Activated CD4-positive, alpha-beta memory T cell treated with anti-CD3 and anti-CD28 coated beads for 36 hours (primary cell): ENCODE results near the gene HLA-DPA1. TPM values are rescaled to one million over a fixed set of nuclear protein-coding genes. Genes with fewer than 3 reads are reported as not detected.
"Not testable (repeated sequence)": the region's sequence is repeated elsewhere in the genome, so short reads cannot be mapped to it uniquely, and the experiment has no call there.

Experiments
- CTCF ChIA-PET: fragments of 350-600 bp; sonication (Branson Sonifier 250); formaldehyde crosslinking; loops from one replicate; lab custom pipeline; 2021; ENCODE audit warnings: antibody characterized with exemption, inconsistent platforms; lab: Charles Lee
- POLR2A ChIA-PET: fragments of 350-600 bp; sonication (Branson Sonifier 250); formaldehyde crosslinking; loops from one replicate; lab custom pipeline; 2021; ENCODE audit warnings: antibody characterized with exemption; lab: Charles Lee
- DNase-seq: peaks from one replicate; pipeline ENCODE4 v3.0.0-alpha.2; 2020
- H3K27ac Mint-ChIP-seq: one replicate; pipeline ENCODE4 v1.8.0; 2021; ENCODE audit warnings: mixed read lengths
- H3K27me3 Mint-ChIP-seq: one replicate; pipeline ENCODE4 v1.8.0; 2021; ENCODE audit warnings: mixed read lengths
- H3K36me3 Mint-ChIP-seq: one replicate; pipeline ENCODE4 v1.8.0; 2021; ENCODE audit warnings: mixed read lengths
- H3K4me1 Mint-ChIP-seq: one replicate; pipeline ENCODE4 v1.8.0; 2021; ENCODE audit warnings: low read depth, mixed read lengths
- H3K4me3 Mint-ChIP-seq: one replicate; pipeline ENCODE4 v1.8.0; 2021; ENCODE audit warnings: mild to moderate bottlenecking, mixed read lengths
- H3K9me3 Mint-ChIP-seq: one replicate; pipeline ENCODE4 v1.8.0; 2021; ENCODE audit warnings: mixed read lengths
- intact Hi-C: fragments of 100-400 bp; cut with micrococcal nuclease; formaldehyde crosslinking; loops from one replicate; pipeline ENCODE4 v1.15.1; 2023
- total RNA-seq, 2 experiments: library from RNA; stranded (reverse); gene quantifications; one replicate each; pipeline ENCODE4 v1.2.3, GENCODE V29; 2021

Gene HLA-DPA1
- total RNA-seq, 2 experiments from 2014 or later, result 19.3 to 20.9 TPM

DNA sequence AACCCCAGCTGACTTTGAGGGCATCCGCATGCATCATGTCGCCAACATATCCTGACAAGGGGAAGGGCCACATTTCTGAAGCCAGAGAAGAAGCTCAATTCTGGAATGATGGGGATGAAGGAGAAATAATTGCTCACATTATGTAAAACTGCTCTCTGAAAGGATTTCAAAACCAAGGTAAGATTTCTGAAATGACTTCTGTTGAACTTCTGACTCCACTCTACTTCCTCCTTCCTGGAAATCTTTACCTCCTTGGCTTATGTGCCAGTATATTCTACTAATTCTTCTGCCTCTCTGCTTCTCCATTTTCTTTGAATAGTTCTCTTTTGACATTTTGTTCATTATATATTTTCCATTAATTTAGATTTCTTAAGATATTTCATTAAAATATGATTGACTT, 34.2 kb upstream of the HLA-DPA1 start:
- intact Hi-C loops, result no loop called here
- H3K4me3 Mint-ChIP-seq, result no peak overlapping the region
- peaks cover 35% of the 10 kb centered on the region for H3K27me3 Mint-ChIP-seq

DNA sequence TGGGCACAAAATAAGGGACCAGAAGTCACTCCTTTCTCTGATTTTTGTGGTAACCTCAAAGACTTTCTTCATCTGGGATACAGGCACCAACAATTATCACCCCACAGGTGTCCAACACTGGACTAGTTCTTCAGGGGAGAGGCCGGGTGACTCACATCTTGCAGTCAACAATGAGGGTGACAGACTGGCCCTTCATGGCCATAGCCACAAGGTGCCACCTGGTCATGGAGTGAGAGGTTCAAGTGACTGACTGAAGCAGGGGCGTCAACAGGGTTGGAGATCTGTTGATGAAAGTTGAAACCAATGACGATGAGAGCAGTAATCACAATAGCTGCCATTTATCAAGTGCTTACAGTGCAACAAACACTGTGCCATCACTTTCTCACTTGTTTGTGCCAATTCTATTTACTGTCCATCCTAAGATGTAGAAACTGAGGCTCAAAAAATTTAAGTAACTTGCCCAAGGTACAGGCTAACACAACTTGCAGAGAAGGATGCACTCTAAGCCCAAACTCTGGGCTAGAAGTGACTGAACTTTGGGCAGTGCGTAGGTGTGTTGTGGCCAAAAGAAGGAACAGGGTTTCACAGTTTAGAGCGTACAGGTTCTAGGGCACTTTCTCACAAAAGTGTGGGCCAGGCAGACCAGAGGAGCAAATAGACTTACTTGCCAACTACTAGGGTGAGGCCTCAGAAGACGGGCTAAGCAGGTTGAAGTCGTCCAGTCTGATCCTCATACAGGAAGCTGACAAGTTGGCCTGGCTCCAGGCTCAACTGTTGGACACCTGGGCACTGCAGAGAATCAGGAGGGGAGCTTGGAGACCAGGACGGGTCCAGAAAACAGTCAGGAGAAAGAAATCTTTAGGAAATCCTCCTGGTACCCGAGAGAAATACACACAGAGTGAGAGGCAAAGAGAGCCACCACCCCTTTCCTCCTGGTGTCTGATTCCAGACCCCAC, 32.7 kb upstream of the HLA-DPA1 start:
- Mint-ChIP-seq H3K4me1 (no peaks in the 10 kb centered on the region), H3K9me3 (peaks cover 11% of the 10 kb centered on the region), H3K27ac (no peak overlapping the region), H3K4me3 (no peak overlapping the region), H3K27me3 (peaks cover 36% of the 10 kb centered on the region), H3K36me3 (peaks cover 2% of the 10 kb centered on the region)
- intact Hi-C loops, result no loop called here
- no peak for DNase-seq
- ChIA-PET POLR2A (no interaction called here), CTCF (no interaction called here)

More for the DNA sequence above, 34.2 kb upstream of the HLA-DPA1 start:
- Mint-ChIP-seq H3K27ac (no peak overlapping the region), H3K36me3 (no peaks in the 10 kb centered on the region), H3K4me1 (no peaks in the 10 kb centered on the region), H3K9me3 (no peaks in the 10 kb centered on the region)
- ChIA-PET POLR2A (no interaction called here), CTCF (interaction anchor here (0.6 kb wide), 1 partner anchor 247 kb away, joined by 4 read pairs; no protein-coding TSS in a partner anchor)
- DNase-seq, result no peak

DNA sequence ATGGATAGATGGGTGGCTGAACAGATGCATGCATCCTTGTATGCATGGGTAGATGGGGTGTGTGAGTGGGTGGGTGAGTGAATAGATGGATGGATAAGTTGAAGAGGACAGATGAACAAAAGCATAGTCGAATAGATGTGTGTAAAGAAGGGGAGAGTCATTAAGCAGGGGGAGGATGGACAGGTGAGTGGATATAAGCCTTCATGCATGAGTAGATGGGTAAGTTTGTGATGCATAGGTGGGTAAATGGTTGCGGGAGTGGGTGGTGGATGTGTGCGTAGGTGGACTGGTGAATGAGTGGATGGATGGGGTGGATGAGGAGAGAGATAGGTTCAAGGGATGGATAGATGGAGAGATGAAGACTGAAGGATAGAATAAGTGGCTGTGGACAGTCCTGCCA, 31.9 kb upstream of the HLA-DPA1 start:
- POLR2A ChIA-PET, result no interaction called here
- no peak for DNase-seq
- Mint-ChIP-seq H3K4me1 (no peaks in the 10 kb centered on the region), H3K27me3 (peaks cover 36% of the 10 kb centered on the region), H3K4me3 (no peak overlapping the region), H3K36me3 (peaks cover 4% of the 10 kb centered on the region), H3K9me3 (peaks cover 19% of the 10 kb centered on the region), H3K27ac (no peak overlapping the region)
- CTCF ChIA-PET, result no interaction called here
- intact Hi-C loops, result no loop called here

DNA sequence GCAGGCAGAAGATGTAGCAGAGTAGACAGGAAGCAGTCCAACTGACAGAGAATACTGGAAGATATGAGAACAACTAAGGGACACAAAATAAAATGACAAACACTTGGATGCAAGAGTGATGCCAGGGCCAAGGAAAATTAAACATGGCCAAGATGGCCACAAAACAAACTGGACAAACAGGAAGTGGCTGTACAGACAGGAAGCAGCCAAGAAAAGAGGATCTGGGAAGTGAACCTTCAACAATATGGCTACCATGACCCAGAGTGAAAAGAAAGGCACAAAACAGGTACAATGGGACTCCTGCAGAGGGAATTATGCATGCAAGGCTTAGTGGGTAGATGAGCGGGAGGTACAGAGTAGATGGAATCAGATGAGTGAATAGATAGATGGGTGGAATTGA, 31.4 kb upstream of the HLA-DPA1 start:
- Mint-ChIP-seq H3K36me3 (peaks cover 4% of the 10 kb centered on the region), H3K9me3 (peaks cover 24% of the 10 kb centered on the region), H3K4me1 (no peaks in the 10 kb centered on the region), H3K4me3 (no peak overlapping the region), H3K27me3 (peaks cover 33% of the 10 kb centered on the region), H3K27ac (no peak overlapping the region)
- ChIA-PET CTCF (no interaction called here), POLR2A (no interaction called here)
- intact Hi-C loops, result no loop called here
- DNase-seq, result no peak

DNA sequence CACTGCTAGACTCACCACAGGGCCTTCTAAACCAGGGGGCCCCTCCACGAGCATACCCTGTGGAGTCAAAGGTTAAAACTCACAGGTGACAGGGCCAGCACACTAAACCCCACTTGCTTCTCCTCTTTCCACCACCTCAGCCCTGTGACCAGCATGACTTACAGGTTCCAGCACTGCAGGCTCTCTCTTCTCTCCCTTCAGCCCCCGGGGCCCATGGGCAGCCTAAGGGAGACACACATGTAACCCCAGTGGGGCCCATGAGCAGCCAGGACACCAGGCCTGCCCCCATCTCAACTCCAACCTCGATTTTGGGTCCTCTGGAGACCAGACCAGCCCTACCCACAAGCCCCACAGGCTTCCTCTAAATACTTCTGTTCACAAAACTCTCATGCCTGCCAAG, 30.3 kb upstream of the HLA-DPA1 start:
- intact Hi-C loops, result no loop called here
- Mint-ChIP-seq H3K27ac (no peak overlapping the region), H3K4me3 (no peak overlapping the region), H3K4me1 (no peaks in the 10 kb centered on the region), H3K9me3 (peaks cover 34% of the 10 kb centered on the region), H3K36me3 (peaks cover 4% of the 10 kb centered on the region), H3K27me3 (peaks cover 35% of the 10 kb centered on the region)
- CTCF ChIA-PET, result no interaction called here
- POLR2A ChIA-PET, result no interaction called here
- DNase-seq, result no peak

DNA sequence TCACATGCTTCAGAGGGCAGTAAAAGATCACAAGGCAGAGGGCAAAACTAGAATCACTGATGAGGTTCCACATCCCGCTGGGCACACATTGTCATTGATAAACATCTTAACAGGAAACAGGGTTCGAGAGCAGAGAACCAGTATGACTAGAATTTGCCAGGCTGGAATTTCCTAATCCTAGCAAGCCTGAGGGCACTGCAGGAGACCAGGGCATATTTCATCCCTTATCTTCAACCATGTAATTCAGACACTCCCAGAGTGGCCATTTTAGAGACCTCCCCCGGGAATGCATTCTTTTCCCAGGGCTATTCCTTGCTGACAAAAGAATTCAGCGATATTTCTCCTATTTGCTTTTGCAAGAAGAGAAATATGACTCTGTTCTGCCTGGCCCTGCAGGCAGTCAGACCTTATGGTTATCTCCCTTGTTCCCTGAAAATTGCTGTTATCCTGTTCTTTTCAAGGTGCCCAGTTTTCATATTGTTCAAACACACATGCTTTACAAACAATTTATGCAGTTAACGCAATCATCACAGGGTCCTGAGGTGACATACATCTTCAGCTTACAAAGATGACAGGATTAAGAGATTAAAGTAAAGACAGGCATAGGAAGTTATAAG, 27.8 kb upstream of the HLA-DPA1 start:
- DNase-seq, intact Hi-C loops, H3K4me1 Mint-ChIP-seq, H3K27ac Mint-ChIP-seq, H3K4me3 Mint-ChIP-seq, POLR2A ChIA-PET: not testable (repeated sequence)
- H3K27me3 Mint-ChIP-seq, result peaks cover 33% of the 10 kb centered on the region
- H3K36me3 Mint-ChIP-seq, result peaks cover 10% of the 10 kb centered on the region
- CTCF ChIA-PET, result interaction anchor here (1.2 kb wide), 1 partner anchor 25 kb away, joined by 3 read pairs; no protein-coding TSS in a partner anchor
- peaks cover 47% of the 10 kb centered on the region for H3K9me3 Mint-ChIP-seq

DNA sequence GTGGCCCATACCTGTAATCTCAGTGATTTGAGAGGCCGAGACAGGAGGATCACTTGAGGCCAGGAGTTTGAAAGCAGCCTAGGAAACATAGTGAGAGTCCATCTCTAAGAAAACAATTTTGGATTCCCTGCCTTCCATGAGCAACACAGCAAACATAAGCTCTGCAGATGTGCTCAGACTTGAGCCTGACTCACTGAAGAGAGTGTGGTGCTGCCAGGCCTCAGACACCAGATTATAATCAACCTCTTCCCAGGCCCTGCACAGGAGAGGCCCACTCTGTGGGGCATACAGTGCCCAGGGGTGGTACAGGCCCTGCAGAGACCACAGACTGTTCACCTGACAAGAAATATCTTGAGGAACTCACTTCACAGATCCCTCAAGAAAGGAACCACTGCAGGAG, 22.2 kb upstream of the HLA-DPA1 start:
- Mint-ChIP-seq H3K36me3 (peaks cover 6% of the 10 kb centered on the region), H3K27me3 (peaks cover 20% of the 10 kb centered on the region), H3K4me1 (no peaks in the 10 kb centered on the region), H3K9me3 (peaks cover 31% of the 10 kb centered on the region), H3K4me3 (no peak overlapping the region), H3K27ac (no peak overlapping the region)
- POLR2A ChIA-PET, result no interaction called here
- intact Hi-C loops, result no loop called here
- CTCF ChIA-PET, result no interaction called here
- DNase-seq, result no peak

DNA sequence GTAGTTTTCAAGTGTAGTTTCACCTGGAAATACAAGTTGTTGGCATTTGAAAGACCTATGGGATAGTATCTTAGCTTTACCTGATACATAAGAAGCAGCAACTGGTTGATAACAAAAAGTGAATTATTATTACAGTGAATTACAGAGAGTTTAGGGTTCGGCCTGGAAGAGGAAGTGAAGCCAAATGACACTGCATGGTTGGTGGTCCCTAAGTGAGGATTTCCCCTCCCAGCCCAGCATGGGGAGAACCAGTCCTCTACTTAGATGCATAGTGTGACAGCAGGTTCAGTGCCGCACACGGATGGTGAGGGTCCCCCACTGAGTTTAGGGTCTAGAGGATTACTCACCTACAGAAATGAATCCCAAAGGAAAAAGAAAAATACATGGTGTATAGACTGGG, 20.4 kb upstream of the HLA-DPA1 start:
- Mint-ChIP-seq H3K27ac (no peak overlapping the region), H3K9me3 (peaks cover 14% of the 10 kb centered on the region), H3K27me3 (peaks cover 16% of the 10 kb centered on the region), H3K36me3 (peaks cover 6% of the 10 kb centered on the region), H3K4me1 (no peaks in the 10 kb centered on the region), H3K4me3 (no peak overlapping the region)
- no peak for DNase-seq
- POLR2A ChIA-PET, result no interaction called here
- CTCF ChIA-PET, result interaction anchor here (1.0 kb wide), 1 partner anchor 78 kb away, joined by 3 read pairs; no protein-coding TSS in a partner anchor
- intact Hi-C loops, result no loop called here

DNA sequence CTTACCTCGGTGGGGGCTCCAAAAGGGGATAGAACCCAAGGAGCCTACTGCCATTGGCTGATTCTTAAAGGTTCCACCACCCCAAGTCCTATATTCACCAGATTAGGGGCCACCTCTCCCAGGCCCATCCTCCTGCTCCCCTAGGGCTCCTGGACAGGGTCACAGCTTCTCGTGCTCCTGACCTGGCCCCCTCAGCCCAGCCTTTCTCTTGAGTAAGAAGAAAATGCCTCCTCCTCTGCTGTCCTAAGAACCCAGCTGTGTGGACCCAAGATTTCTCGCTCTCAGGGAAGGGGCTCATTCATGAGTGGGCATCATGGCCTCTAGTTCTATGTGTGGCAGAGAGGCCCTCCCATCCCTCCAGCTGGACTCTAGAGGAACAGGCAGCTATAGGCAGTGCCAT, 18.9 kb upstream of the HLA-DPA1 start:
- ChIA-PET POLR2A (no interaction called here), CTCF (interaction anchor here (0.8 to 1.2 kb wide), 4 partner anchors 75 to 79 kb away, joined by 3 to 5 read pairs (median 4); no protein-coding TSS in a partner anchor)
- intact Hi-C loops, result no loop called here
- Mint-ChIP-seq H3K4me3 (no peak overlapping the region), H3K36me3 (peaks cover under 1% of the 10 kb centered on the region), H3K4me1 (no peaks in the 10 kb centered on the region), H3K27ac (no peak overlapping the region), H3K9me3 (peaks cover under 1% of the 10 kb centered on the region), H3K27me3 (peaks cover 13% of the 10 kb centered on the region)
- DNase-seq, result no peak

DNA sequence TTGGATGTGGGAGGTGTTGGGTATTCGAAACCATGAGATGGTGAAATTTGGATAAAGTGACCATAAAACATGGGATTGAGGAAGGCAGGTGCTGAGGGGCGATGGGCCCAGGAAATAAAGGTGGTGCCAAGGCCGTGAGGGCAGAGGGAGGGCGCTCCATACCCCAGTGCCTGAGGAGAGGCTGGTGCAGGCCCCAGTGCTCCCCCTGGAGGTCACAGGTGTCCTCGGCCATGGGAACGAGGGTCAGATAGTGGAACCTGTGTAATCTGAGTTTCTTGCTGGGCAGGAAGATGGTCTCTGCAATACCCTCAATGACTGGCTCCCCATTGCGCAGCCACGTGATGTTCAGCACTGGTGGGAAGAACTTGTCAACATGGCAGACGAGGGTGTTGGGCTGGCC, 18.5 kb upstream of the HLA-DPA1 start:
- no peaks in the 10 kb centered on the region for H3K36me3 Mint-ChIP-seq
- ChIA-PET POLR2A (no interaction called here), CTCF (interaction anchor here (1.0 to 1.2 kb wide), 3 partner anchors 75 to 79 kb away, joined by 4 to 5 read pairs (median 4); no protein-coding TSS in a partner anchor)
- DNase-seq, result peak; percentile 71
- H3K4me1 Mint-ChIP-seq, result no peaks in the 10 kb centered on the region
- intact Hi-C loops, result loop anchor here (1.0 kb wide), 1 partner anchor 78 kb away; no protein-coding TSS in a partner anchor
- peaks cover 13% of the 10 kb centered on the region for H3K27me3 Mint-ChIP-seq
- H3K9me3 Mint-ChIP-seq, result no peaks in the 10 kb centered on the region
- no peak overlapping the region for H3K4me3 Mint-ChIP-seq
- H3K27ac Mint-ChIP-seq, result no peak overlapping the region

DNA sequence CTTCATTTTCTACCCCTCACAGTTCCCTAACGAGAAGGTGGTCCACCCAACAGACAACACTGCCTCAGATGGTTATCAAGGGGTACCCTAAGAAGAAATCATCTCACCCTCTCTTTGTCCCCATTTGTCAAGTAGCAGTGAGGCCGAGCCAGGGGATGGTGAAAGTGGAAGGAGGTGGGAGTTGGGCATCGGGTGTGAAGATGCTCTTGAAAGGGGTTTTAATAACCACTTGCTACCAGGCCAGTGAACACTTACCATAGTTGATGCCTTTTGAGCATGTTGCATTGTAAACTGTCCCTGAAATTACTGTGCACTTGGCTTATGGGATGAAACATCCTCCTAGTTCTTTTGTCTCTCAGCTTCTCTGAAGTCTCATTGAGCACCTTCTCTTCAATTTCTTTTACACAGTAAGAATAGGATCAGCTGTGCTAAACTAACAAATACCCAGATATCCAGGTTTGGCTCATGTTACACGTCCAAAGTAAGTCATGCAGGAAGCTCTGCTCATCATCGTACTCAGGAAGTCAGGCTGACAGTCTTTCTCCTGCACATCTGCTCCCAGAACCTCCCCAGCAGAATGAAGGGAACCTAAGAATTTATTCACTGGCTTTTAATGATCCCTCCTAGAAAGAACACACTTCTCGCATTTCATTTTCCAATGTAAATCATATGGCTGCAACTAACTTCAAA, 15.6 kb upstream of the HLA-DPA1 start:
- H3K4me1 Mint-ChIP-seq, result no peaks in the 10 kb centered on the region
- ChIA-PET POLR2A (no interaction called here), CTCF (interaction anchor here (0.7 kb wide), 1 partner anchor 8 kb away, joined by 3 read pairs; no protein-coding TSS in a partner anchor)
- DNase-seq, result no peak
- no peaks in the 10 kb centered on the region for H3K27me3 Mint-ChIP-seq
- H3K9me3 Mint-ChIP-seq, result no peaks in the 10 kb centered on the region
- no peak overlapping the region for H3K4me3 Mint-ChIP-seq
- no peak overlapping the region for H3K27ac Mint-ChIP-seq
- no peaks in the 10 kb centered on the region for H3K36me3 Mint-ChIP-seq
- intact Hi-C loops, result no loop called here
